ENCODE results near the gene PLEKHG4B. TPM values are rescaled to one million over a fixed set of nuclear protein-coding genes. Genes with fewer than 3 reads are reported as not detected.

PLEKHG4B gene
- total and polyA plus RNA-seq, 8 donors, result 0.21 to 0.75 (median 0.38) TPM

- no peaks in the 10 kb centered on the region for H3K9me3 ChIP-seq
- ATAC-seq (no peak), FAIRE-seq (no peak), DNase-seq (no peak)
- intact Hi-C loops (cut with DNase I), result no loop called here
- no peak for TF ChIP-seq CTCF (IDR thresholded peaks at IDR 0.05)
- H3K27me3 ChIP-seq, result no peaks in the 10 kb centered on the region
- H3K4me1 ChIP-seq, result no peaks in the 10 kb centered on the region
- H3K27ac ChIP-seq, result no peak overlapping the region
- no peaks in the 10 kb centered on the region for H3K36me3 ChIP-seq
- WGBS, 2 donors, result 70 to 83% methylated on average over 13 of the region's 13 CpGs
- no peak overlapping the region for H3K4me3 ChIP-seq
These were observed 14.6 kb downstream of the PLEKHG4B start for GRCh38 chr5:106587-106986.

- Histone ChIP-seq H3K9me3 (no peaks in the 10 kb centered on the region), H3K36me3 (no peaks in the 10 kb centered on the region), H3K4me1 (no peaks in the 10 kb centered on the region), H3K27me3 (no peaks in the 10 kb centered on the region), H3K27ac (no peak overlapping the region), H3K4me3 (no peak overlapping the region)
- WGBS, 2 donors, result 85 to 95% methylated on average over 6 of the region's 6 CpGs
- FAIRE-seq (no peak), DNase-seq (no peak), ATAC-seq (no peak)
- TF ChIP-seq CTCF (IDR thresholded peaks at IDR 0.05), result no peak
- intact Hi-C loops (cut with DNase I), result no loop called here
These were observed 15.6 kb downstream of the PLEKHG4B start for GRCh38 chr5:107526-107925.

GRCh38 chr5:109826-110225, 17.9 kb downstream of the PLEKHG4B start:
- DNase-seq (no peak), FAIRE-seq (no peak), ATAC-seq (no peak)
- Histone ChIP-seq H3K36me3 (no peaks in the 10 kb centered on the region), H3K9me3 (no peaks in the 10 kb centered on the region), H3K4me1 (no peaks in the 10 kb centered on the region), H3K27ac (no peak overlapping the region), H3K27me3 (no peaks in the 10 kb centered on the region), H3K4me3 (no peak overlapping the region)
- intact Hi-C loops (cut with DNase I), result no loop called here
- 79 to 86% methylated on average over 14 of the region's 14 CpGs for whole genome bisulfite sequencing, 2 donors
- no peak for TF ChIP-seq CTCF (IDR thresholded peaks at IDR 0.05)

- WGBS, 2 donors, result 73 to 86% methylated on average over 26 of the region's 26 CpGs
- intact Hi-C loops (cut with DNase I), result no loop called here
These were observed 18.4 kb downstream of the PLEKHG4B start for GRCh38 chr5:110270-110888.

More at GRCh38 chr5:110270-110888, 18.4 kb downstream of the PLEKHG4B start:
- Histone ChIP-seq H3K4me3 (no peak overlapping the region), H3K27me3 (no peaks in the 10 kb centered on the region), H3K4me1 (no peaks in the 10 kb centered on the region), H3K27ac (no peak overlapping the region), H3K36me3 (no peaks in the 10 kb centered on the region), H3K9me3 (no peaks in the 10 kb centered on the region)
- ATAC-seq (no peak), DNase-seq (no peak), FAIRE-seq (no peak)
- TF ChIP-seq CTCF (IDR thresholded peaks at IDR 0.05), result no peak
